HFFc6 (cell line): ENCODE results near the gene CHD3. TPM values are rescaled to one million over a fixed set of nuclear protein-coding genes. Genes with fewer than 3 reads are reported as not detected.
"Not testable (repeated sequence)": the region's sequence is repeated elsewhere in the genome, so short reads cannot be mapped to it uniquely, and the experiment has no call there.

Source experiments
- DNase-seq: peaks from one replicate; pipeline ENCODE4 v3.0.0-alpha.2; 2018
- H3K27ac Mint-ChIP-seq: 2 replicates; pipeline ENCODE4 v1.8.0; 2020; ENCODE audit warnings: mild to moderate bottlenecking, mixed read lengths
- H3K27me3 Mint-ChIP-seq: 2 replicates; pipeline ENCODE4 v1.8.0; 2021; ENCODE audit warnings: mild to moderate bottlenecking, moderate library complexity, mixed read lengths; ENCODE audit not compliant: insufficient read depth
- H3K36me3 Mint-ChIP-seq: 2 replicates; pipeline ENCODE4 v1.8.0; 2021; ENCODE audit warnings: low read depth, mixed read lengths
- H3K4me1 Mint-ChIP-seq: 2 replicates; pipeline ENCODE4 v1.8.0; 2020; ENCODE audit warnings: low read depth, mixed read lengths
- H3K4me3 Mint-ChIP-seq: 2 replicates; pipeline ENCODE4 v1.8.0; 2020; ENCODE audit warnings: mild to moderate bottlenecking, moderate library complexity, mixed read lengths
- H3K9me3 Mint-ChIP-seq: 2 replicates; pipeline ENCODE4 v1.8.0; 2020; ENCODE audit warnings: mild to moderate bottlenecking, mixed read lengths
- CTCF ChIP-seq: fragments of 200-600 bp; sonication (generic); IDR thresholded peaks from 2 replicates; pipeline ENCODE4 v1.5.0; 2021; ENCODE audit warnings: antibody characterized with exemption, mild to moderate bottlenecking
- total RNA-seq, 6 experiments: library from RNA; stranded (reverse); fragmentation: NEBNext Ultra II Directional; extraction: Animal tissue kit (Norgen Biotek cat#: 25700); gene quantifications; 2 replicates in 1 of 6; 3 replicates in 5 of 6; pipeline ENCODE4 v1.2.3, GENCODE V29; 2021

The CHD3 gene
- total RNA-seq, 6 experiments from 2014 or later: 83.3 to 112 (median 110) TPM

DNA sequence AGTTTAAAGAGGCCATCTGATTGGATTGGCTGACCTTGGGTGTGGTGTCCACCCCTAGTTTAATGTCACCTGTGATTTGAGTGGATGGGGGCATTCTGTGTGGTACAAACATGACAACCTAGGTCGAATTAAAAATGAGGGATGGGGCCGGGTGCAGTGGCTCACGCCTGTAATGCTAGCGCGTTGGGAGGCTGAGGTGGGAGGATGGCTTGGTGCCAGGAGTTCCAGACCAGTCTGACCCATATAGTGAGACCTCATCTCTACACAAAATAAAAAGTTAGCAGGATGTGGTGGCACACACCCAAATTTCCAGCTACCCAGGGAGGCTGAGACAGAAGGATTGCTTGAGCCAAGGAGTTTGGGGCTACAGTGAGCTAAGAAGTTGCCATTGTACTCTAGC lies 57.9 kb downstream of the CHD3 start:
- H3K27ac Mint-ChIP-seq: no peak overlapping the region
- peaks cover 1% of the 10 kb centered on the region; the same call in 1 of the 2 replicates for H3K27me3 Mint-ChIP-seq
- no peaks in the 10 kb centered on the region for H3K9me3 Mint-ChIP-seq
- no peak for DNase-seq
- H3K4me1 Mint-ChIP-seq: no peaks in the 10 kb centered on the region
- TF ChIP-seq CTCF: no peak
- H3K36me3 Mint-ChIP-seq: peaks cover 42% of the 10 kb centered on the region
- no peak overlapping the region for H3K4me3 Mint-ChIP-seq

DNA sequence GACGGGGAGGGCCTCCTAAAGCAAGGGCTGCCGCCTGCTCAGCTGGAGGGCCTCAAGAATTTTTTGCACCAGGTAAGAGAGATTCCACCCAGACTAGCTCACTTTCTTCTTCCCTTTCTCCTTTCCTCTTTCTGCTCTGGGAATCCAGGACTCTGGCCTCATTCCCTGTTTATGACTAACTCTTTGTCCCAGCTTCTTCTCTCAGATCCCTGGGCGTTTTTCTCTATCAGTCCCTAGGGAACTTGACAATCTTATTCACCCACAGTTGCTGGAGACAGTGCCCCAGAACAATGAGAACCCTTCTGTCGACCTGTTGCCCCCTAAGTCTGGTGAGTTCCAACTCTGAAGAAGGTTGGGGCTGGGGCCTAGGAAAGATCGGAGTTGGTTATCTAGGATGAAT lies 59.1 kb downstream of the CHD3 start:
- TF ChIP-seq CTCF: no peak
- H3K27ac Mint-ChIP-seq: no peak overlapping the region
- H3K4me3 Mint-ChIP-seq: no peak overlapping the region
- DNase-seq: no peak
- no peaks in the 10 kb centered on the region for H3K4me1 Mint-ChIP-seq
- H3K9me3 Mint-ChIP-seq: no peaks in the 10 kb centered on the region
- H3K36me3 Mint-ChIP-seq: peaks cover 39% of the 10 kb centered on the region
- H3K27me3 Mint-ChIP-seq: peaks cover 1% of the 10 kb centered on the region; the same call in 1 of the 2 replicates

DNA sequence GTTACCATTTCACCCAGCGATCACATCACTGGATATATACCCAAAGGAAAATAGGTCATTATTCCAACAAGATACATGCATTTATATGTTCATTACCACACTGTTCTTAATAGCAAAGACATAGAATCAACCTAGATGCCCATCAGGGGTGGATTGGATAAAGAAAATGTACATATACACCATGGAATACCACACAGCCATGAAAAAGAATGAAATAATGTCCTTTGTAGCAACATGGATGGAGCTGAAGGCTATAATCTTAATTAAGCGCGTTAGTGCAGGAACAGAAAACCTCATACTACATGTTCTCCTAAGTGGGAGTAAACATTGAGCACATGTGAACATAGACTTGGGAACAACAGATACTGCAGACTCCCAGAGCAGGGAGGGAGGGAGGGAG lies 62.0 kb downstream of the CHD3 start:
- DNase-seq: no peak
- peaks cover 31% of the 10 kb centered on the region for H3K36me3 Mint-ChIP-seq
- no peak for TF ChIP-seq CTCF
- H3K27me3 Mint-ChIP-seq: peaks cover 1% of the 10 kb centered on the region; the same call in 1 of the 2 replicates
- no peaks in the 10 kb centered on the region for H3K4me1 Mint-ChIP-seq
- H3K9me3 Mint-ChIP-seq: no peaks in the 10 kb centered on the region
- H3K4me3 Mint-ChIP-seq: no peak overlapping the region
- H3K27ac Mint-ChIP-seq: no peak overlapping the region

- no peaks in the 10 kb centered on the region for H3K4me1 Mint-ChIP-seq
- H3K9me3 Mint-ChIP-seq: no peaks in the 10 kb centered on the region
- no peak for TF ChIP-seq CTCF
- H3K36me3 Mint-ChIP-seq: peaks cover 26% of the 10 kb centered on the region
- peaks cover 1% of the 10 kb centered on the region; the same call in 1 of the 2 replicates for H3K27me3 Mint-ChIP-seq
- H3K27ac Mint-ChIP-seq: no peak overlapping the region
- no peak for DNase-seq
- H3K4me3 Mint-ChIP-seq: no peak overlapping the region
Measured at GRCh38 chr17:7951143-7951792, 62.7 kb downstream of the CHD3 start.

GRCh38 chr17:7953266-7953665 lies 64.7 kb downstream of the CHD3 start:
- not testable (repeated sequence) for DNase-seq, H3K27me3 Mint-ChIP-seq, H3K4me3 Mint-ChIP-seq, H3K4me1 Mint-ChIP-seq, H3K27ac Mint-ChIP-seq, H3K9me3 Mint-ChIP-seq
- peaks cover 21% of the 10 kb centered on the region for H3K36me3 Mint-ChIP-seq

- no peak for TF ChIP-seq CTCF
- Mint-ChIP-seq H3K4me3 (no peak overlapping the region), H3K27me3 (peaks cover 2% of the 10 kb centered on the region; the same call in 1 of the 2 replicates), H3K4me1 (no peaks in the 10 kb centered on the region), H3K27ac (no peak overlapping the region), H3K36me3 (no peaks in the 10 kb centered on the region), H3K9me3 (no peaks in the 10 kb centered on the region)
- no peak for DNase-seq
Measured at GRCh38 chr17:7955414-7956227, 67.0 kb downstream of the CHD3 start.
